Keratinocyte (primary cell): ENCODE measurements around the gene HNRNPD. TPM values are rescaled to one million over a fixed set of nuclear protein-coding genes. Genes with fewer than 3 reads are reported as not detected.

ENCODE experiments used
- DNase-seq: peaks from one replicate; pipeline ENCODE4 v3.0.0-alpha.2; 2011; ENCODE audit warnings: low read depth, missing footprints, low spot score
- FAIRE-seq: peaks from 2 replicates; lab custom pipeline; 2011; peaks lifted over from hg19 to GRCh38; lab: Jason Lieb, UNC
- H2AFZ ChIP-seq: 2 replicates; pipeline ENCODE4 v1.6.0; 2012; ENCODE audit warnings: low read length, control low read depth, inconsistent platforms; ENCODE audit not compliant: control insufficient read depth
- H3K27ac ChIP-seq: 2 replicates; pipeline ENCODE4 v1.5.1; 2011; ENCODE audit warnings: low read length; ENCODE audit not compliant: control insufficient read depth, insufficient read depth
- H3K27me3 ChIP-seq: 3 replicates; pipeline ENCODE4 v1.6.0; 2011; ENCODE audit warnings: low read length; ENCODE audit not compliant: control insufficient read depth, insufficient read depth; ENCODE audit errors: extremely low read depth
- H3K36me3 ChIP-seq, 2 experiments: 2 replicates in 1 of 2; 3 replicates in 1 of 2; pipeline ENCODE4 v1.5.1; 2011; ENCODE audit warnings: low read length in 2 of 2, mild to moderate bottlenecking in 1 of 2; ENCODE audit not compliant: control insufficient read depth in 2 of 2, insufficient read depth in 2 of 2; ENCODE audit errors: extremely low read depth in 1 of 2
- H3K4me1 ChIP-seq: 3 replicates; pipeline ENCODE4 v1.5.1; 2011; ENCODE audit warnings: low read length; ENCODE audit not compliant: control insufficient read depth, insufficient read depth; ENCODE audit errors: extremely low read depth
- H3K4me2 ChIP-seq: 3 replicates; pipeline ENCODE4 v1.6.0; 2011; ENCODE audit warnings: low read depth, low read length; ENCODE audit not compliant: control insufficient read depth, insufficient read depth; ENCODE audit errors: extremely low read depth
- H3K4me3 ChIP-seq, 3 experiments: fragments of 200-600 bp in 1 of 3; sonication (generic) in 1 of 3; 2 replicates in 2 of 3; 3 replicates in 1 of 3; pipeline ENCODE4 v1.5.1; 2011 to 2016; ENCODE audit warnings: low read length in 3 of 3, mild to moderate bottlenecking in 3 of 3, control low read depth in 2 of 3, inconsistent platforms in 1 of 3, low read depth in 1 of 3, mixed read lengths in 1 of 3, mixed run types in 1 of 3, moderate library complexity in 1 of 3; ENCODE audit not compliant: control insufficient read depth in 2 of 3, insufficient read depth in 2 of 3; ENCODE audit errors: extremely low read depth in 1 of 3
- H3K79me2 ChIP-seq: 2 replicates; pipeline ENCODE4 v1.6.0; 2012; ENCODE audit warnings: low read length; ENCODE audit not compliant: control insufficient read depth, insufficient read depth
- H3K9ac ChIP-seq: 3 replicates; pipeline ENCODE4 v1.6.0; 2011; ENCODE audit warnings: low read length; ENCODE audit not compliant: control insufficient read depth, insufficient read depth; ENCODE audit errors: extremely low read depth
- H3K9me1 ChIP-seq: 3 replicates; pipeline ENCODE4 v1.6.0; 2011; ENCODE audit warnings: low read length; ENCODE audit not compliant: control insufficient read depth, insufficient read depth; ENCODE audit errors: extremely low read depth
- H3K9me3 ChIP-seq: 2 replicates; pipeline ENCODE4 v1.5.1; 2012; ENCODE audit warnings: low read depth, low read length; ENCODE audit not compliant: control insufficient read depth
- H4K20me1 ChIP-seq: 3 replicates; pipeline ENCODE4 v1.6.0; 2011; ENCODE audit warnings: low read length; ENCODE audit not compliant: control insufficient read depth, insufficient read depth; ENCODE audit errors: extremely low read depth
- CTCF ChIP-seq, 3 experiments: IDR thresholded peaks in 1 of 3; conservative IDR thresholded peaks in 1 of 3; optimal IDR thresholded peaks in 1 of 3; 2 replicates in 2 of 3; 3 replicates in 1 of 3; pipeline versions ENCODE3 to v1.5.1; 2011; ENCODE audit warnings: low read length in 3 of 3, mild to moderate bottlenecking in 3 of 3, moderate library complexity in 2 of 3, control low read depth in 1 of 3, inconsistent platforms in 1 of 3; ENCODE audit not compliant: insufficient read depth in 2 of 3; ENCODE audit errors: extremely low read depth in 1 of 3
- EZH2 ChIP-seq: IDR thresholded peaks from one replicate; pipeline ENCODE4 v1.6.1; 2012; ENCODE audit warnings: inconsistent platforms, mild to moderate bottlenecking, low read length, moderate library complexity
- dilution Hi-C: fragments of 300-500 bp; cut with MboI; formaldehyde crosslinking; loops from one replicate; pipeline ENCODE4 v1.7.0; 2020; ENCODE audit warnings: low sequenced_read_pairs; ENCODE audit not compliant: extremely low pct_ligation_motif_present
- polyA plus RNA-seq, 5 experiments: library from polyadenylated mRNA; depleted of rRNA in 3 of 5; stranded (reverse) in 3 of 5; stranded (forward) in 1 of 5; unstranded in 1 of 5; fragments of >200 nt; gene quantifications; 1 replicate in 1 of 5; 2 replicates in 3 of 5; 3 replicates in 1 of 5; pipeline versions ENCODE4 v1.2.1 to v1.2.3, GENCODE V29; 2011 to 2012; ENCODE audit warnings: missing spikeins in 2 of 5, low read depth in 1 of 5, low replicate concordance in 1 of 5

The HNRNPD gene
- polyA plus RNA-seq, 1 donor (not counting 4 experiments of a cell fraction or from before 2014, with no cell fraction given) = 91.3 TPM

- Histone ChIP-seq H3K27me3 (no peaks in the 10 kb centered on the region), H3K4me1 (no peaks in the 10 kb centered on the region), H4K20me1 (peaks cover 18% of the 10 kb centered on the region), H3K9ac (no peak overlapping the region), H3K4me2 (no peak overlapping the region), H3K9me3 (no peaks in the 10 kb centered on the region), H3K36me3 (peaks cover 18 to 37% of the 10 kb centered on the region in 2 experiments), H3K79me2 (peaks cover 81% of the 10 kb centered on the region), H3K4me3 (no peak overlapping the region), H3K9me1 (no peaks in the 10 kb centered on the region), H3K27ac (no peak overlapping the region), H2AFZ (no peak overlapping the region)
- TF ChIP-seq CTCF (optimal IDR thresholded peaks at IDR 0.05 in 1 of 3, IDR thresholded peaks at IDR 0.05 in 1 of 3, conservative IDR thresholded peaks at IDR 0.05 in 1 of 3; ENCODE audit: extremely low read depth in 1 of 3, insufficient read depth in 2 of 3, low read length in 3 of 3) (no peak), EZH2 (no peak)
- FAIRE-seq (no peak), DNase-seq (no peak)
- dilution Hi-C loops = no loop called here
Measured at GRCh38 chr4:82357640-82358039, 16.2 kb downstream of the HNRNPD start.

- no peak overlapping the region for H2AFZ ChIP-seq
- peaks cover 54% of the 10 kb centered on the region for H3K79me2 ChIP-seq
- H3K27me3 ChIP-seq = no peaks in the 10 kb centered on the region
- H4K20me1 ChIP-seq = peaks cover 8% of the 10 kb centered on the region
- FAIRE-seq = no peak
- TF ChIP-seq EZH2 = no peak
- no peak for TF ChIP-seq CTCF (optimal IDR thresholded peaks at IDR 0.05 in 1 of 3, IDR thresholded peaks at IDR 0.05 in 1 of 3, conservative IDR thresholded peaks at IDR 0.05 in 1 of 3; ENCODE audit: extremely low read depth in 1 of 3, insufficient read depth in 2 of 3, low read length in 3 of 3)
- dilution Hi-C loops = no loop called here
- H3K9me3 ChIP-seq = no peaks in the 10 kb centered on the region
- no peaks in the 10 kb centered on the region for H3K4me1 ChIP-seq
- H3K9me1 ChIP-seq = no peaks in the 10 kb centered on the region
- no peak for DNase-seq
- no peak overlapping the region for H3K4me3 ChIP-seq
- no peak overlapping the region for H3K4me2 ChIP-seq
- H3K9ac ChIP-seq = no peak overlapping the region
- no peak overlapping the region for H3K27ac ChIP-seq
- H3K36me3 ChIP-seq = peaks cover 19 to 39% of the 10 kb centered on the region in 2 experiments
Measured at GRCh38 chr4:82354788-82355187, 19.0 kb downstream of the HNRNPD start.
